Activated CD4-positive, CD25-positive, alpha-beta regulatory T cell treated with anti-CD3 and anti-CD28 coated beads, Interleukin-2, amount 50 U/mL, for 16 hours (primary cell): Measurements from ENCODE around the gene KIRREL3.

Source experiments
- DNase-seq: peaks from one replicate; pipeline ENCODE4 v3.0.0-alpha.2; 2020; ENCODE audit warnings: low read depth, low spot score

KIRREL3 gene

DNA sequence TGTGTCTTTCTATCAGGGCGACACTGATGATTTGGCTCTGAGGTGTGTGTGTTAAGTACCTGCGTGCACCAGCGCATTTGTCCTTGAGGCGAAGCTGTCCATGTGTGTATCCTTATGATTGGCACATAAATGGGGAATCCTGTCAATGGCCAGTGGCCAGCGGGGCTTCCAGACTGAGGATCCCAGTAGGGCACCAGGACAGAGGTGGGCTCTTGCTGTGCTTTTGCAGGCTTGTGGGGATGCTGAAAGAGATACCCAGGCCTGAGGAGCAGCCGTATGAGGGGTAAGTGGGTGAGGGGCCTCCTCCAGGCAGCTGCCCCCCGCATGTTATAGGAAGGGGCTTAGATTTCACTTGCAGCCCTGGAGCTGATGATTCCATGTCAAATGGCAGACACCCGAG, 488.3 kb downstream of the KIRREL3 start:
- no peak for DNase-seq

DNA sequence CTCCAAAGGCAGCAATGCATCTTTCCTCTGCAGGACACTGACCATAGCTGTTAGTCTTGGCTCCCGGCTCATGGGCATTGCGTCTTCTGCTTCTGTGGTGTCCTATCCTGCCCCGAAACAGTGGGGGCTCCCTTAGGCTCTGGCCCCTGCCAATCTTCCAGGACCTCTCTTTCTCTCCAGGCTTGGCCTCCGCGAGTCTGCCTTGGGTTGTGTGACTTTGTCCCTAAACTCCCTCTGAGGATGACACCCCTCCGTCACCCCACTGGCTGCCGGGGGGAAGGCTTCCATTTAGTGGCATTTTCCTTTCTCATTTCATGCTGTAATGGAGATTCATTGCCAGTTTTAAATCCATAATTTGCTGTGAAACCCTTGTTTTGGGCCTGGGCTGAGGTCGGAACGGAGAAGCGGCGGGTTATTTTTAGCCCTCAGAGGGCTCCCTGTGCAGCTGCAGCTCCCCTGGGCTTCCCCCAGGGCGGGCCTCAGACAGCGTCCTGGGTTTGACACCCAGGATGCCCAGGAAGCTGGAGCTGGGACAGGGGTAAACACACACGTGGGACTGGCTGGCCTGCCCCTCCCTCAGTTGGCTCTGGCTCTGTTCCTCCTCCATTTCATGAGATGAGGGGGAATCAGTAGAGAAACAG, 489.0 kb downstream of the KIRREL3 start:
- no peak for DNase-seq

DNA sequence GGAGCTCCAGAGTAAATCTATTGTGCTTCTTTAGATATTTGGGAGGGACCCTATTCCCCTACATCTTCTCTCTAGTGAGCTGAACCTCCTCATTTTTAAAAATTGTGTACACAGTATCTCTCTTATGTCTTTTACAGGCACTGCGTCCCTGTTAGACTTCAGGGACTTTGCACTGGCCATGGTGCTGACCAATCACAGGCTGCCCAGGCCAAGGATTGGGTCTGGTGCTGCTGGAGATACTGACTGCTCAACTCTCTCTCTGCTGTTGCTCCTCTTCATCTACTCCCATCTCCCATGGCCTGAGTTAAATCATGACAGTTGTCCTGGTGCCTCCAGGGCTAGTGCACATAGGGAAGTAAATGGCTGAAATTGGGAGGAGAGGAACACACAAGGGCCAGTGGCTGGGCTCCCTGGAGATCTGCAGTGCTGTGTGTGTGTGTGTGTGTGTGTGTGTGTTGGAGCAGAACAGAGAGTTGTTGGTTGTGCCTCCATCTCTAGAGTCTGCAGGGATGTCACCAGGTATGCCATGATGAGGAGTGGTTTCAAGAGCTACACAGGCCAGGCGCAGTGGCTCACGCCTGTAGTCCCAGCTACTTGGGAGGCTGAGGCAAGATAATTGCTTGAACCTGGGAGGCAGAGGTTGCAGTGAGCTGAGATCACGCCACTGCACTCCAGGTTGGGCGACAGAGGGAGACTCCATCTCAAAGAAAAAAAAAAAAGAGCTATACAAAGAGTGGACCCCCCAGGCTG, 489.8 kb downstream of the KIRREL3 start:
- no peak for DNase-seq

DNA sequence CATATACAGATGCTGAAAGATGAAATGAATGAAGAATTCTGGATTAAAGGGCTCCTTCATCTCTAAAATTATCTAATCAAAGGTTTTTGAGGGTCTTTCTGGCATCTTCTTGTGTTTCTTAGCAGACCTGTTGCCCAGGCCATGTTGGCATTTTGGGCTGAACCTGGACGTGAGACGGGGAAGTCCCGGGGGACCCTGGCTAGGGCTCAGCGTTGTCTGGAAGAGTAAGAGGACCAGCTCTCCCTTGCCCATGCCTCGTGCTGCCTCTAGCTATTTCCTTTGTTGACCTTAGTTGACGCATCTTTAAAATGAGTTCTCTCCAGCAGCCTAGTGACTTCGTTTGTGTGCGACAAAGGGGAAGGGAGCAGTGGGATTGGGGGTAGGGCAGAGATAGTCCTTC, 492.9 kb downstream of the KIRREL3 start:
- DNase-seq: no peak

DNA sequence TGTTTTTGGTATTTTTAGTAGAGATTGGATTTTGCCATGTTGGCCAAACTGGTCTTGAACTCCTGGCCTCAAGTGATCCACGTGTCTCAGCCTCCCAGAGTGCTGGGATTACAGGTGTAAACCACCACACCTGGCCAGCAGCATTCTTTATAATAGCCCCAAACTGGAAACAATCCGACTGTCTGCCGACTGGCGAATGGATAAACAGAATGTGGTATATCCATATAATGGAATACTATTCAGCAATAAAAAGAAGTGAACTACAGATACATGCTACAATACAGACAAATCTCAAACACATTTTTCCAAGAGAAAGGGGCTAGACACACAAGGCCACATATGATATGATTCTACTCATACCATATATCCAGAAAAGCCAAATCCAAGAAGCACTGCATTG, 493.8 kb downstream of the KIRREL3 start:
- DNase-seq: no peak

DNA sequence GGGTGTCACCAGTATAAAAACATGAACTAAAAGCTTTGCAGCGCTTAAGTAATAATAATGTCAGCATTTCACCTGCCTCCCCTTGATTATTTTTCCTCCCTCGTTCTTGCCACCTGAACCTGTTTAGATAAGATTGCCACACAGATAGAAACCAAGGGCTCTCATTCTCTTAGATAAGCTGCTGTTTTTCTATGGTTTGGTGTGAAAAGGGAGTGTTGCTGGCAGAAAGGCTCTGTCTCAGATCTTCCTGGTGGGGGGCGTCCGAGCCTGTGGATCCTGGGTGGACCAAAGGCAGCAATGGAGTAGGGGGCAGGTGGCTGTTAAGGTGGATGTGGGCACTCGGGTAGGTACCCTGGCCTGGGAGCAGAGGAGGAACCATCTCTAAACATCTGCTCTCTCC, 497.6 kb downstream of the KIRREL3 start:
- no peak for DNase-seq

DNA sequence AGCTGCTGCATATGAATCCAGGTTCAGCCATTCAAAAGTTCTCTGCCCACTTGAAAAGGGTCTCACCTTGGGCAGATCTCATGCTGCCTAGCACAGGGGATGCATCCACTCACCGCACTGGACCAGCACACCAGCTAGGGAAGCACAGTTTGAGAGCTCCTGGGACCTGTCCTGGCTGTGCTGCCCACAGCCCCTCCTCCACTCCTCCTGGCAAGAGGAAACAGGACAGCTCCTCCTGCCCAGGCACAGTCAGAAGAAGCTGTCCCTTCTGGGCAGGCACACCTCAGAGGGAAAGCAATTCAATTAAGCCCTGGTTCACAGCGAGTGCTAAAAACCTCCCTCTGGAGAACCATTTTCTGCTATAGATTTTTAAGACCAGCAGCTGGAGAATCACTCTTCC, 498.4 kb downstream of the KIRREL3 start:
- DNase-seq: no peak

DNA sequence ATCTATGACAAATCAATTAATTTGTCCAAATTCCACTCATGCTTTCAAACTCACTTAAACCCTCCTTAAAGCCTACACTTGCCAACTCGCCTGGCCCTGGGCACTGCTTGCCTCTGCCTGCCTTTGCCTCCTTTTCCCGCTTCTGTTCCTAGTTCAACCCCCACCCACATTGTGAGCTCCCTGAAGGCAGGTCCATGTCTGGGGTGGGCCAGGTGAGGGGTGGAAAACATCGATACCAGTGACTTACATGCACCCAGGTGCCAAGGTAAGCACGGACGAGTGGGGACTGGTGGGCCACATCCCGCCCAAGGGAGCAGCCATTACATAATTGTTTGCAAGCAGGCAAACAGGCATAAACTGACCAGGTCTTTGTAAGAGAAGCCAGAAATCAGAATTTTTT, 498.9 kb downstream of the KIRREL3 start:
- DNase-seq: no peak

DNA sequence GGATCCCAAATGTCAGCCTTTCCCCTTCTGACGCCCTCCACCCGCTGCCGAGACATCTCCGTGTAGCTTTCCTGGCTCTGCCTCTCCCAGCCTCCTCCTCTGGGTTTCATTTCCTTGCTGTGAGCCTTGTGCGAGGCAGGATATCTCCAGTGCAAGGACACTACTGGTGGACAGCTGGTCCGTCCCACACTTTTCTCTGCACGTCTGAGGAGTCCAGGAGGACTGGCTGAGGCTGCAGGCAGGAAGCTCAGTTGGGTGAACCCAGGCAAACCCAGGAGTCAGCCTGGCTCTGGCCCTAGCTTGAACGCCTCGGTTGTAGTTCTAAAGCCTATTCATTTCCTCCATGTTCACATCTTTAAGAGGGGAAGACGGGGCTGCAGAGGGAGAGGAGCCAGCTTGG, 499.6 kb downstream of the KIRREL3 start:
- DNase-seq: no peak

DNA sequence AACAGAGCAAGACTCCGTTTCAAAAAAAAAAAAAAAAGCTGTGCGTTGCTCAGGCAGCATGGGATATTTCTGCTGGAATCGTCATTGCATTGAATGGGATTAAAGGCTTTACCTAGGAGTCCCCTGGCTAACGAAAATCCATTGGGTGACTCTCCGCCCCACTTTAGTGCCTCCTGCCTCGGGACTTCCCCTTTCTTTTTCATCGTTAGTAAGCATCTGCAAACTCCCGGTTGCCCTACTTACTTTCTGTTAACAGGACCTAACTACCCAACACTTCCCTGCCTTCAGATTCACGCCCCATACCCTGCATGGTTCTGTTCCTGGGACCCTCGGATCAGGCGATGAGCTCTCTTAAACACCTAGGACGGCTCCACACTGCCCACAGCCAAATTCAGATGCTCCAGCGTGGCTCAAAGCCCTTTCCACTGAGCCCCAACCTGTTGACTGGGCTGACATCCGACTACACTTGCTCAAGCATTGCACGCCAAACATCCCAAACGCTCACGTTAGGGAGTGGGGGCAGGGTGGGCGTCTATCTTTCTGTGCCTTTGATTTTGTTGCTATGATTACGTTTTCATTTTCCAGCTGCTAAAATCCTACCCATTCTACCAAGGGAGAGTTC, 501.3 kb downstream of the KIRREL3 start:
- DNase-seq: no peak

DNA sequence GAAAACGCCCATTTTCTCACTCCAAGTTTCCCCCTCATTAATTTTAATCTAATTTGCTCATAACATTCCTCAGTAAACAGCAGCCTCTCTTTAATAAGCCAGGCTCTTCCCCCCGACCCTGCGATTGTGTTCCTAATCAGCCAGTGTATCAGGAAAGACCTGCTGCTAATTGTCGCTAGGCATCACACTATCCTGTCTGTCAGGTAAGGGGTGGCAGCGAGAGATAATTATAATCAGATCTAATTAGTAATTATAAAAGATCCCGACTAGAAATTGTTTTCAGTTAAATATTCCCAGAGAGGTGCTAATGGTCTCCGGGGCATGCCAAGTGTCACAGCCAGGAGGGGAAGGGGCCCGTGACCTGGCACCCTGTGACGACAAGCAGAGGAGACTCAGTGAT, 502.3 kb downstream of the KIRREL3 start:
- no peak for DNase-seq

DNA sequence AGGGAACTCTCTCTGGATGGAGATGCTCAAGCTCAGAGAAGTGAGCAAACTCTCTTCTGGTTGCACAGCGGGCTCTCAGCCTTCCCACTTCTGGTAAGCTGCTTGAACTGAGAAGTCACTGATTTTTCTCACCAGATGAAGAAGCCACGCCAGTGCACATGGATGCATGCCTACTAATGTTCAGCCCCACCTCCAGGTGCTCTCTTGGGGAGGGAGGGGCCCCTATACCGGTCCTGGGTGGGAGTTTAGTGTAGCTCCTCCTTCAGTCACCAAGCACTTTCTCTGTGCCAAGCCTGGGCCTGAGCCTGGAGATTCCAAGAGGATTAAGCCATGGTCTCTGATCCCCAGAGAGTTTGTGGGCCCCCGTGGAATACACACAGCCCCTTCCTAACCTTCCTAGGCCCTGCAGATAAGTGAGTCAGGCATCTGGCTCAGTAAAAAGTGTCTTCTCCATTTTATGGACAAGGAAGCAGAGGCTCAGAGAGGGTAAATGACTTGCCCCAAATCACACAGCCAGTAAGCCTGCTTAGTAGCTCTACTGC, 502.9 kb downstream of the KIRREL3 start:
- DNase-seq: no peak

DNA sequence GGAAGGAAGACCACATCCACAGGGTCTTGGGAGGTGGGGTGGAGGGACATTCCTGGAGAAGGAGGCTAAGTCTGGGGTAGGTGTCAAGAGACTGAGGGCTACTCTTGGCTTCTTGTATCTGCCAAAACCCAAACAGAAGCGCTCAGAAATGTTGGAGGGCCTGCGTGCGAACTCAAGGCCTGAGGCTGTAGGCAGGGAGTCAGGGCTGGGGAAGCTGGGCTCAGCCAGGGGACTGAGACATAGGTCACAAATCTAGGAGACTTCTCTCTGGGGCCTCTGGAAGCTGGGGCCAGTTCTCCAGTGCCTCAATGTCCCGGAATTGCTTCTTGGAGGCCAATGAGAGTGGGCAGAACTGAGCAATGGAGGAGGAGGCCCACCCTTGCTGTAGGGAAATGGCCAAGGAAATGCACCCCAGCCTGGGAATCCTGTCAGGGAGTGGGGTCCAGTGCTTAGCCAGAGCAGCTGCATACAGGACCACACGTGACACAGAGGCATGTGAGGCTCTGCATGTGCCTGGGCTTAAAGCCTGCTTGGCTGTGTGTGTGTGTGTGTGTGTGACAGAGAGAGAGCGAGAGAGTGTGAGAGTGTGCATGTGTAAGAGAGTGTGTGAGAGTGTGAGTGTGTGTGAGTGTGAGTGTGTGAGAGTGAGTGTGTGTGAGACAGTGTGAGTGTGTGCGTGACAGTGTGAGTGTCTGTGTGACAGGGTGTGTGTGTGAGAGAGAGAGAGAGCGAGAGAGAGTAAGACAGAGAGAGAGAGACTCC, 503.8 kb downstream of the KIRREL3 start:
- no peak for DNase-seq

DNA sequence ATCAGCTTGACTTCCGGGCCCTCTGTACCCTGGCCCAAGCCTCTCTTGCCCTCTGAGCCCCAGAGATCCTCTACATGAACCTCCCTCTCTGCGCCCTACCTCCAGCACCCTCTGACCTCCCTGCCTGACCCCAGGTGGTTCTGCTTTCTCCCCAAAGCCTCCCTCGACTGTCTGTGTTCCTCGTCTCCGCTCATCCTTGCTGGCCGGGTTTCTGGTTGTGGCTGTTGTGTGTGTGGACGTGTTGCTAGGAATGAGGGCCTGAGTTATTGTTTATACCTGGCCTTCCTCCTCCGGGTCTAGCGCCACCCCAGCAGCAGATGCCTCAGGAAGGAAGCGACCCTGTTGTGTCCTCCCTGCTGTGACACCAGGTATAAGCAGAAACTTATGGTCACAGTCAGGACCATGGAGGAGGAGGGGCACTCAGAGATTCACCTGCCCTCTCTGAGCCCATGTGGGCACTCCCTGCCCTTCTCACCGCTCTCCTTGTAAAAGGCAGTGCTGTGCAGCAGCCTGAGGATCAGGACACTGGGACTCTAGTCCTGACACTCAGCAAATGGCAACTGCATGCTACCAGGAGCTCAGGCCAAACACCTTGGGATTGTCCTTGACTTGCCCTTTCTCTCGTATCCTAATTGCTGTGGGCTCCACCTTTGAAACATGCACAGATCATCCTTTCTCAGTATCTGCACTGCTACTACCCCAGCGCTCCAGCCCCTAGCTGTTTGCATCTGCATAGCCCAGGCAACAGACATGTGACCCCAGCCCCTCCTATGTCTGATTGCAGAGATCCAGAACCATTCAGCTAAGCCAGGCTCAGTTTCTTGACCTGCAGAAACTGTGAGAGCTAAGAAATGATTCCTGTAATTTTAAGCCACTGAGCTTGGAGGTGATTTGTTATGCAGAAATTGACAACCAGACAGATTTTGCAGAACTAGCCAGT, 505.0 kb downstream of the KIRREL3 start:
- no peak for DNase-seq

DNA sequence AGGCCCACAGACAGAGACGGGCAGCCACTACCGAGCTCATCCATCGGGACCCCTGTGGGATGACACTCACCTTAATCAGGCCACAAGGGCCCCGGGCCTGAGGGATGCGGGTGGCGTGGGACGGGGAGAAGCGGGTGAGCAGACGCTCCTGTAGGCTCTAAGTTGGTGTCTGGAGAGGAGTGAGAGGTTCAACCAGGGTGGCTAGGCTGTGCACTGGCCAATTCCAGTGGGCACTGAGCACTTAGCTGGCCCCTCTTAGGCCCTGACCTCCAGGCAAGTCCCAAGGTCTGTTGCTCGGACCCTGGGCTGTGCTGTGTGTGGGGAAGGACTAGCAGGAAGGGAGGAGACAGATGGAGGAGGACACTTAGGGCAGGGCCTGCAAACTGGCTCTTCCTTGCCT, 505.7 kb downstream of the KIRREL3 start:
- DNase-seq: no peak

DNA sequence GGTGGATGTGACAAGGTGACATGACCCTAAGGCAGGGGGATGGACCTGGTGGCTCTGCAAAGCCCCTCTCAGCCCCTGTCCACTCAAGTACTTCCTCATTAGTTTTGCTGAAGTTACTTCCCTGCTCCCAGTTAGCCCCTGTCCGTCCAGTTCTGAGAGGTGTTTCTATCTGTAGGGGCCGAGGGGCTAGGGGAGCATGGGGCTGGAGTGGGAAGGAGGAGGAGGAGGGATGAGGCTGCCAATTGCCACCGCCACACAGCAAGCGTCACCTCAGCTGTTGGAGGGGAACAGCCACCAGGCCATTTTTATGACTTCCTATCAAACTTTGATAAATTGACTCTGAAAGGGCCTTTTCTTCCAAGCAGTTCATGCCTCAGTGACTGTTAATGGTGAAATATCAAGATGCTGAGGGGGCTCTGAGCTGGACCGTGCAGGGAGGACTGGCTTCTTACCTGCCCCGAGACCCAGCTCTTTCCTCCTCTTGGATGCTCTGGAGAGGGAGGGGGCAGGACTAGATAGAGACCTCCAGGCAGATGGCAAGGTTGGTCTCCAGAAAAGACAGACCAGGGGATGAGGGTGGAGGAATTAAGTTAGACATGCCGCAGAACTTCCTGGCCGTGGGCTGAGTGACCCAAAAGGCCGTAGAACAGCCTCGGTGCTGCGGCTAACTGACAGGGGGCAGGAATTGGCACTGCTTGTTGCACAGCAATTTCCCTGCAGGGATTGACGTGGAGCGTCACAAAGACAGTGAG, 508.1 kb downstream of the KIRREL3 start:
- no peak for DNase-seq

DNA sequence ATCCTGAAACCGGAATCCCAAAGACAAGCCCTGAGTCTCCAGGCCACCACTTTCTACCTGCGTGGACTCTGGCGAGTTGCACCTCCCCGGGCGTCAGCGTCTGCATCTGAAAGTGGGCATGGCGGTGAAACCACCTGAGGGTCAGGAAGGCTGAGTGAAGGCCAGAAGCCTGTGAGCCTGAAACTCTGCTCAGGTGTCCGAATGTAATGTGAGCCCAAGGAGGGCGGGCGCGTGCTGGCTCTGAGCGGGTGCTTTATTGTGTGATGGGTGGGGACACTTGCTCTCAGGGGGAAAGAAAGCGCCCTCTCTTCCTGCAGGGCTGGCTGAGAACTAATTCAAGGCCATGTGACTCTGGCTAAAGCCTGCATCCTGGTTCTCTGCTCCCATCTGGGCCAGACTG, 509.5 kb downstream of the KIRREL3 start:
- DNase-seq: no peak

DNA sequence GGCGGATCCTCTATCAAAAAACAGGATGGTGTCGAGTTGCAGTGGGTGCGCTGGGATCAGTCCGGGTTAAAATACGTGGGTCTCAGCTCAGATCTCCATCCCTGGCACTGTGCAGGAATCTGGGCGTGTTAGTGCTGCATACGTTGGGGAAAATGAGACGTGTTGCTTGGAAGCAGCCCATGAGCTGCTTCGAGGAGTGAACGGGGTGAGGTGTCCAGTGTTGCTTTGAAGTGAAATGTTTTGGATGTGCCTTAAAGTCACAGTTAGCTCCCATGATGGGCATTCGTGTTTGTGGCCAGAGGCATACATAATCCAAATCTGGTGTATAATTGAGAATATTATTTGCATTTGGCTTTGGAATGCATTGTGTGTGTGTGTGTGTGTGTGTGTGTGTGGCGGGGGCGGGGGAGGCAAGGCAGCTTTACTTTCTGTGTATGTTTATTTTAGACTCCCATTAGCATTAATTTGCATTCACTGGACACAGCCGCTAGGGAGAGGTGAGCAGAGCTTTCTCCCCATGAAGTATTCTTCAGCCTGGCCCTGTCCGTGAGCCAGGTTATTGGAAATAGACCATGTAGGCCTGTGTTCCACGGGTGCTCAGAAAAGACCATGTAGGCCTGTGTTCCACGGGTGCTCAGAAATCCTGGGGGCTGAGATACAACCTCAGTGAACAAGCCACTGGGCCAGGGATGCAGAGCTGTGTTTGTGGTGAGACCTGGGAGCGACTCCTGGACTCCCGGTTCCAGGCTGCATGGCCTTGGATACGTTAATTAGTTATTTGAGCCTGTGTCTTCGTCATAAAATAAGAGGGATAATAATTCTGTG, 510.5 kb downstream of the KIRREL3 start:
- DNase-seq: no peak

DNA sequence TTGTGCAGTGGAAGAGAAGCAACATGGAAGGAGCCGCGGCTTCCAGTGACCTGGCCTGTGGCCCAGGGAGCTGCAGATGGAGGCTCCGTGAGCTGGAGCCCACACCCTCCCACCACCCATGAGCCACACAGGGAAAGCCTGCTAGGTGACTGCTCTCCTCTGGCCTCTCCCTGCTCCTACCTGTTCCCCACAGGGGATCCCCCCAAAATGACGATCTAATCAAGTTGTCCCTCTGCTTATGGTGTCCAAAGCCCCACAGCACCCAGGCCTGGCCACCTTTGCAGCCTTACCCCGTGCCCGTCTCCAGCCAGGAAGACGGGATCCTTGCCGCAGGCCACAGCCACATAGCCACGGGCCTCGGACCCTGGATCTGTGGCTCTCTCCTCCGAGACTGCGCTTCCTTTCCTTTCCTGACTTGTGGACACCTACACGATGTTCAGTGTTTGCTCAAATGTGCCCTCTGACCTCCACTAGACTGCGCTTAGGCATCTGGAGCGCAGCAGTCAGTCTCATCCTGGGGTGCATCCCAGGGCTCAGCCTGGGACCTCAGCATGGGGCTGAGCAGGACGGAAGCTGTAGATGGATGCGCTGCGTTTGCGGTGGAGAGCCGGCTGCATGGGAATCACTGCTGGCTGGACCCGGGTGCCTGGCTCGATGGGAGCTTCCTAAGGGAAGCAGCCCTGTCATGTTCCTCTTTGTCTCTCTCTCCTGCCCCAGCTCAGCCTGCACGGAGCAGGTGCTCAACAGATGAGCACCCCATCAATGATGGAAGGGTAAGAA, 511.8 kb downstream of the KIRREL3 start:
- no peak for DNase-seq
